Large intestine (tissue), 3 donors: ENCODE data around the gene NKX3-2. TPM values are rescaled to one million over a fixed set of nuclear protein-coding genes. Genes with fewer than 3 reads are reported as not detected.

Experiments
- DNase-seq, 2 donors: peaks; one replicate each; pipeline versions ENCODE4 v3.0.0 to v3.0.0-alpha.2; 2013
- H3K27ac ChIP-seq: one replicate; pipeline ENCODE4 v1.5.1; 2013; ENCODE audit warnings: low read length
- H3K27me3 ChIP-seq: 2 replicates; pipeline ENCODE4 v1.6.1; 2013; ENCODE audit warnings: low read length; ENCODE audit not compliant: control insufficient read depth, insufficient read depth
- H3K36me3 ChIP-seq: 2 replicates; pipeline ENCODE4 v1.6.1; 2013; ENCODE audit warnings: low read length; ENCODE audit not compliant: control insufficient read depth, insufficient read depth
- H3K4me1 ChIP-seq: one replicate; pipeline ENCODE4 v1.6.1; 2013; ENCODE audit warnings: low read length; ENCODE audit not compliant: control insufficient read depth, insufficient read depth
- H3K4me3 ChIP-seq: one replicate; pipeline ENCODE4 v1.5.1; 2013; ENCODE audit warnings: low read length
- H3K9me3 ChIP-seq: one replicate; pipeline ENCODE4 v1.6.1; 2013; ENCODE audit warnings: mild to moderate bottlenecking, low read depth, low read length, moderate library complexity; ENCODE audit not compliant: control insufficient read depth
- WGBS: methylation state at CpG from one replicate; pipeline ENCODE4 v1.1.5; 2013; ENCODE audit warnings: low lambda C conversion rate; ENCODE audit not compliant: insufficient coverage; 5-methylcytosine and 5-hydroxymethylcytosine counted together
- polyA plus RNA-seq: library from polyadenylated mRNA; unstranded; fragments of 120-200 nt; gene quantifications from one replicate; pipeline ENCODE4 v1.2.1, GENCODE V29; 2013

The NKX3-2 gene
- polyA plus RNA-seq, 1 donor: 1.7 TPM

DNA sequence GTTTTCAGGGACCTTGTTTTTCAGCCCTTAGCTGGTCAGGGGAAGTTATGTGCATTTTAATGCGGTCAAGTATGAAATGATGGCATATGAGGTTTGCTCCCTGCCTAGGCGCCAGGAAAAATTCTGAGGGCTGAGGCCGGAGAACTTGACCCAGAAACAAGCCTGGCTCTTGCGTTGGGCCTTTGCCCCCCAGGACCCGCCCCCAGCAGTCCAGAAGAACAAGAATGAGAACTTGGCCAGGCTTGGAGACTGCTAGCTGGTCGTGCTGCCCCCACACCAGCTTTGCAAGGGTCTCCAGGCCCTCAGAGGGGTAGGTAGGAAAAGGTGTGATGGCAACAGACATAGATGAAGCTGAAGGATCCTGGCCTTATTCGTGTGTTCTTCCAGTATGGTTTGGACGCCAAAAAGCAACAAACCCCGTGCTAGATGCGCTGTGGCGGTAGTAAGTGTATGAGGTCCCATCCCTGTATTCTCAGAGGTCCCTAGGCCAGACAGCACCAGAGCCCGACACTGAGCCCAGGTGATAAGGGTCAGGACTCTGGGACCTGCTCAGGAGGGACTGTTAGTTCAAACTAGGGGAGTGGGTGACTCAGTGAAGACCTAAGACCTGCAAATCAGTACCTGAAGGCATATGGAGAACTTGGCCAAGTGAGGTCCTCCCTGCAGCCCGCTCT lies 10.5 kb downstream of the NKX3-2 start:
- Histone ChIP-seq H3K9me3 (no peaks in the 10 kb centered on the region), H3K36me3 (no peaks in the 10 kb centered on the region), H3K4me1 (peaks cover 4% of the 10 kb centered on the region), H3K27ac (no peak overlapping the region), H3K4me3 (no peak overlapping the region), H3K27me3 (peaks cover 99% of the 10 kb centered on the region)
- DNase-seq: no peak
- WGBS: no CpG with 5 or more reads among the region's 13 CpGs

DNA sequence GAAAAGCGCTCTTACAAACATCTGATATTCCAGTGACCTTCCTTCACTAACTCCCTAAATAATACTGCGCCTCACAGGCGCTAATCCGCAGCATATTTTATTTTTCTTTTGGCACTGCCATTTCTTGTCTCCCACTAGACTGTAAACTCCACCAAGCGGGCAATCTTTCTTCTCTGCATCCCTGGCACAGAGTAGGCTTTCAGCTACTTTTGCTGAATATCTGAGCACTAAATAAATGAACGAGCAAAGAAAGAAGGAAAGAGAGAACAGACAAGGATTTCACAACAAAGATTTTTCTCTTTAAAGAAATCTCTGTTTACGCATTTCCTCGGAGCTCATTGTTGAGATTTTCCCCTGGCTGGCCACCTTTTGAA lies 12.7 kb downstream of the NKX3-2 start:
- Histone ChIP-seq H3K27ac (no peak overlapping the region), H3K4me3 (no peak overlapping the region), H3K4me1 (peaks cover 4% of the 10 kb centered on the region), H3K36me3 (no peaks in the 10 kb centered on the region), H3K9me3 (no peaks in the 10 kb centered on the region), H3K27me3 (peaks cover 99% of the 10 kb centered on the region)
- no peak for DNase-seq
- 21% methylated on average over 4 of the region's 8 CpGs for WGBS

DNA sequence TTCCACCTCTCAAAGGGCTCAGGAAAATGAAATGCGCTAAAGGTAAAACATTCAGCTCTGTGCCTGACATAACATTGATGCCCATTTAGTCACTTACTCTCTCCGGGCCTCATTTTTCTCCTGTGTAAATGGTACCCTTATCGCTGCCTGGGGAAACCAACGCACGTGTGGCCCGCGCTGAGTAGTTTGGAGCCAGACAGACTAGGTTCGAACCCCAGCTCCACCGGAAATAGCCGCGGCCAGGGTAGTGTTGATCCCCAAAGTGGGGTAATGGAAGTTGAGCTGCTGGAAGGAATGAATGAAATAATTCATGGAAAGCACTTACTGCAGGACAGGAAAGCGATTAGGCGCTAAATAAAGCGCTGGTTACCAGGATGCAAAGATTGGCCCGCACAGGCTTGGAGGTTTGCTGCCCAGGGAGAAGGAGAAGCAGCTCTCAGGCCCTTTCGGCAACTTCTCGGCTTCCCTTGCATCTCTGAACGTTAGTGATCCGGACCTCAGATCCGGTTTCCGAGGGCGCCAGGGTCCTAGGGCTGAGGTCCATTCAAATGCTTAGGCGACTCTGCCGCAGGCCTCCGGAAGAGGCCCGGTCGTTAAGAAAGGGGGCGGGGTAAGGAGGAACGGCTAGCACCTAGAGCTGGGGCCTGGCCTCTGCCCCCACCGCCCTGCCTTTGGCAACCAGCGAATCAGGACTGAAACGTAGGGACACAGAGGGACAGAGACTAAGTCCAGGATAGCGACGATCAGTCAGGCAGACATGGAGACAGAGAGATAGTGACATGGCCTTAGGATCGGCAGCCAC lies 13.3 kb downstream of the NKX3-2 start:
- no peak overlapping the region for H3K4me3 ChIP-seq
- no peak overlapping the region for H3K27ac ChIP-seq
- H3K9me3 ChIP-seq: no peaks in the 10 kb centered on the region
- H3K4me1 ChIP-seq: peaks cover 4% of the 10 kb centered on the region
- WGBS: no CpG with 5 or more reads among the region's 35 CpGs
- peaks cover 99% of the 10 kb centered on the region for H3K27me3 ChIP-seq
- no peaks in the 10 kb centered on the region for H3K36me3 ChIP-seq
- DNase-seq: no peak

GRCh38 chr4:13529128-13529919 lies 15.0 kb downstream of the NKX3-2 start:
- WGBS: no CpG with 5 or more reads among the region's 37 CpGs
- peak in 1 of 2 donors; percentile 25 for DNase-seq
- peaks cover 5% of the 10 kb centered on the region for H3K9me3 ChIP-seq
- no peaks in the 10 kb centered on the region for H3K36me3 ChIP-seq
- H3K4me1 ChIP-seq: peaks cover 4% of the 10 kb centered on the region
- peaks cover 99% of the 10 kb centered on the region for H3K27me3 ChIP-seq
- H3K27ac ChIP-seq: no peak overlapping the region
- no peak overlapping the region for H3K4me3 ChIP-seq

DNA sequence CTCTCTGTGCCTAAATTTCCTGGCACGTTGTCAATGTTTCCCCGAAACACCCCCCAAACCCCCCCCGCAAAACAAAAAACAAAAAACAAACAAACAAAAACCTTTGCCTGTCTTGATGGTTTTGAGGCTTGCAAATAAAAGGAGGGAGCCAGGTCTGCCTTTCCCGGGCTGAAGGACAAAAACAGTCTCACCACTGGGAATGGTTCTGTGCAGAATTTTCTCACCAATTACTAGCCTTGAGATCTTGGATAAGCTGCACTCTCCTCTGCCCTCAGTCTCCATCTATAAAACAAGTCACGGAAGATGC lies 15.5 kb downstream of the NKX3-2 start:
- H3K9me3 ChIP-seq: peaks cover 11% of the 10 kb centered on the region
- H3K4me1 ChIP-seq: peaks cover 4% of the 10 kb centered on the region
- no CpG with 5 or more reads among the region's 5 CpGs for WGBS
- no peaks in the 10 kb centered on the region for H3K36me3 ChIP-seq
- no peak overlapping the region for H3K27ac ChIP-seq
- no peak overlapping the region for H3K4me3 ChIP-seq
- no peak for DNase-seq
- peaks cover 99% of the 10 kb centered on the region for H3K27me3 ChIP-seq

- no peaks in the 10 kb centered on the region for H3K36me3 ChIP-seq
- peaks cover 4% of the 10 kb centered on the region for H3K4me1 ChIP-seq
- H3K4me3 ChIP-seq: no peak overlapping the region
- H3K27ac ChIP-seq: no peak overlapping the region
- DNase-seq: no peak
- H3K27me3 ChIP-seq: peaks cover 100% of the 10 kb centered on the region
- WGBS: no CpG with 5 or more reads among the region's 35 CpGs
- H3K9me3 ChIP-seq: peaks cover 13% of the 10 kb centered on the region
Observed at GRCh38 chr4:13527981-13528820, 16.1 kb downstream of the NKX3-2 start.

GRCh38 chr4:13527192-13527980 lies 16.9 kb downstream of the NKX3-2 start:
- WGBS: no CpG with 5 or more reads among the region's 46 CpGs
- Histone ChIP-seq H3K36me3 (no peaks in the 10 kb centered on the region), H3K4me3 (no peak overlapping the region), H3K4me1 (peaks cover 4% of the 10 kb centered on the region), H3K9me3 (peaks cover 19% of the 10 kb centered on the region), H3K27ac (no peak overlapping the region), H3K27me3 (peaks cover 100% of the 10 kb centered on the region)
- no peak for DNase-seq

- no peak for DNase-seq
- no CpG with 5 or more reads among the region's 3 CpGs for WGBS
- H3K4me1 ChIP-seq: peaks cover 4% of the 10 kb centered on the region
- no peaks in the 10 kb centered on the region for H3K36me3 ChIP-seq
- H3K4me3 ChIP-seq: no peak overlapping the region
- H3K27ac ChIP-seq: no peak overlapping the region
- peaks cover 21% of the 10 kb centered on the region for H3K9me3 ChIP-seq
- peaks cover 100% of the 10 kb centered on the region for H3K27me3 ChIP-seq
Observed at GRCh38 chr4:13526658-13527057, 17.6 kb downstream of the NKX3-2 start.

DNA sequence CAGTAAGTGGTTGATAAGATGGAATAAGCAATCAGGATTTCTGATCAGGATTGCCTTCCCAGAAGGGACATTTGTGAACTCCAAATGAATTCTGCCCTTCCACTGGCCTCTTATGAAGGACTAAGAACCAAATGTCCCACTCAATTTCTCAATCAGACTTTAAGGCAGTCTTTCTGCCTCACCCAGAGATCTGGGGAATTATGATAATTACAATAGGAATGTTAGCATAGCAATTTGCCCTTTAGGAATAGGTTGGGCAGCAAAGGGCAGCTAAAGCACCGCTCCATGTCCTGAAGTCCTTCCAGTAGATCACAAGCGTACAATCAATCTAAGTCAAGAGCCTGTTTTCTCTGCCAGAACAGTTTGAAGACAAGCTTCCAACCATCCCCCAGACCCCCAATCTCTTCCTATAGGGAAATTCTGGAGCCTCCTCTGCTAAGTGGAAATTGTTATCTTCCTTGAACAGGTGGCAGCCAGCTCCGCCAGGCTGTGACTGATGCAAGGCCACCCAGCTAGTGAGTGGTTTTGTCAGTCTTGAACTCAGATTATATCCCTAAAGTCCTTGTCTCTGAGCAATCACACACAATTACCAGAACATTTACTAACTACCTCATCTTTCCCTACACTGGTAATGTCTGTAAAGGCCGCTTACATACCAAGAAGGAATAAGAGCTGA lies 18.6 kb downstream of the NKX3-2 start:
- Histone ChIP-seq H3K36me3 (no peaks in the 10 kb centered on the region), H3K9me3 (peaks cover 21% of the 10 kb centered on the region), H3K4me3 (no peak overlapping the region), H3K27me3 (peaks cover 97% of the 10 kb centered on the region), H3K27ac (no peak overlapping the region), H3K4me1 (peaks cover 4% of the 10 kb centered on the region)
- no peak for DNase-seq
- no CpG with 5 or more reads among the region's 4 CpGs for WGBS
